ENCODE results near the gene SYPL1.
A peak's percentile ranks its signal among the peaks of the same experiment; 100 is the strongest.
"Not testable (repeated sequence)": the region's sequence is repeated elsewhere in the genome, so short reads cannot be mapped to it uniquely, and the experiment has no call there.

The SYPL1 gene

GRCh38 chr7:106112118-106112971 lies at the start of gene SYPL1:
TSS of gene SYPL1 (minus strand) at chr7:106112312. CDS start at chr7:106112208, 104 bp downstream.
- no peak for FAIRE-seq

GRCh38 chr7:106155027-106155426 lies 42.9 kb upstream of the SYPL1 start:
- no peak for FAIRE-seq

- peak; percentile 64 for FAIRE-seq
Observed at GRCh38 chr7:106153891-106154449, 41.9 kb upstream of the SYPL1 start.

- no peak for FAIRE-seq
Observed at GRCh38 chr7:106152313-106152665, 40.2 kb upstream of the SYPL1 start.

- FAIRE-seq: no peak
Observed at GRCh38 chr7:106151459-106152312, 39.6 kb upstream of the SYPL1 start.

GRCh38 chr7:106143711-106144337 lies 31.7 kb upstream of the SYPL1 start:
- no peak for FAIRE-seq

GRCh38 chr7:106142136-106142535 lies 30.0 kb upstream of the SYPL1 start:
- FAIRE-seq: no peak

GRCh38 chr7:106140406-106141173 lies 28.5 kb upstream of the SYPL1 start:
- FAIRE-seq: no peak

- no peak for FAIRE-seq
Observed at GRCh38 chr7:106139265-106140251, 27.4 kb upstream of the SYPL1 start.

- no peak for FAIRE-seq
Observed at GRCh38 chr7:106138776-106139175, 26.7 kb upstream of the SYPL1 start.

GRCh38 chr7:106138181-106138580 lies 26.1 kb upstream of the SYPL1 start:
- not testable (repeated sequence) for FAIRE-seq

GRCh38 chr7:106134241-106134640 lies 22.1 kb upstream of the SYPL1 start:
- no peak for FAIRE-seq

- FAIRE-seq: no peak
Observed at GRCh38 chr7:106129291-106129690, 17.2 kb upstream of the SYPL1 start.

- no peak for FAIRE-seq
Observed at GRCh38 chr7:106128836-106129235, 16.7 kb upstream of the SYPL1 start.

GRCh38 chr7:106127984-106128780 lies 16.1 kb upstream of the SYPL1 start:
- FAIRE-seq: no peak

- no peak for FAIRE-seq
Observed at GRCh38 chr7:106126170-106126938, 14.2 kb upstream of the SYPL1 start.

- FAIRE-seq: no peak
Observed at GRCh38 chr7:106125417-106125816, 13.3 kb upstream of the SYPL1 start.

- no peak for FAIRE-seq
Observed at GRCh38 chr7:106124186-106124585, 12.1 kb upstream of the SYPL1 start.

- no peak for FAIRE-seq
Observed at GRCh38 chr7:106122713-106123112, 10.6 kb upstream of the SYPL1 start.

All from G401.6 (cell line).